GM21825 (cell line): ENCODE data around the gene COL4A1.

Experiments
- ATAC-seq: cut with Tn5 transposase; IDR thresholded peaks from one replicate; pipeline ENCODE4 v1.9.1; 2021; ENCODE audit warnings: mild to moderate bottlenecking, moderate library complexity; ENCODE audit not compliant: unreplicated experiment

COL4A1 gene

DNA sequence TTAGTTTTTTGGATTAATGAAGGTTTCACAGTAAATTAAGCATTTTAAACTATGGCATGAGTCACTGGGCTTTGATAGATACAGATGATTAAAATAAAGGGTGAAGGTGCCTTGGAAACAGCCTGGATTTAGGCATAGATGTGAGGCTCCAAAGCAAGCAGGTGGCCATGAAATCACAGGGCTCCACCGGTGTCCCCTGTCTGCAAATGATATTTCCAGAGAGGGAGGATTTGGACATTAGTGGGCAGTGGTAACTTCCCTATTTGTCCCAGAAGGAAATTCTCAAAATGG lies 127.2 kb downstream of the COL4A1 start:
- no peak for ATAC-seq

DNA sequence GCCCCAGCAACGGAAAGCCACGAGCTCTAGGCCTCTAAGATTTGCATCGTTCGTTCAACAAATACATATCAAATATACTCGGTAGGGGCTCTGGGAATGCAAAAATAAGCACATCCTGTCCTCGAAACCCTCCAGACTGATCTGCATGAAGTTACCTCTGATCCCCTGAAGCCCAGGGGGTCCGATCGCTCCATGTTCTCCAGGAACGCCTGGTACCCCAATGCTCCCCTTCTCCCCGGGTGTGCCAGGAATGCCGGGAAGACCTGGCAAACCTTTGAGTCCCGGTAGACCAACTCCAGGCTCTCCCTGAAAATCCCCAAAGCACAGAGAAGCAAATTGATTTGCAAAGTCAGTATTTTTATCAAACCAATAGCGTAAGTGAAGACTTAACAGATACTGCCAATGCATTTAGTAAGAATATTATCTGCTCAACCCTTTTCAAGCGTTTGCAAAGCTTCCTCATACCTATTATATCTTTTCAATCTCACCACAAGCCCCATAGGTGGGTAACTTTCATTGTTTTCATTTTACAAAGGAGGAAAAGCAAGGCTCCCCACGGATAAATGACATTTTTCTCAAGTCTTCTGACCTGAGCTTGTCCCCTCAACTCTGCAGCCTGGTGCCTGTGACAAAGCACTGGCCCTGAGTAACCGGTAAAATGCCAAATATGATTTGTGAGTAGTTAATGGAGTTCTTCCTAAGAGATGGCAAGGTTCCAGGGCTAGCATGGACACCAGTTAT lies 127.7 kb downstream of the COL4A1 start:
- ATAC-seq, result no peak

DNA sequence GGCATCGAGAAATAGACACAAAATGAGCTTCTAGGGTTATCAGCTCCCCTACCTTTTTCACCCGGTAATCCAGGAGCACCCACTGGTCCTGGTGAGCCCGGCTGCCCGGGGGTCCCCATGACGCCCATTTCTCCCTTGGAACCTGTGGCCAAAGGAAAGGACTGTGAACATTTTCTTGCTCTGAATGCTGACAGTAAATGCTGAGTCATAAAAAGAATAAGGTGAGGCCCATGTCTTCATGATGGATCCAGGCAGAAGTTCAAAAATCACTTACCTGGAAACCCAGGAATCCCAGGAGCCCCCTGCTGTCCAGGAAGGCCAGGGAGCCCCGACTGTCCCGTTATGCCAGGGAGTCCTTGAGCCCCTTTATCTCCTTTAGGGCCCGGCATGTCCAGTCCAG lies 129.2 kb downstream of the COL4A1 start:
- ATAC-seq, result no peak

DNA sequence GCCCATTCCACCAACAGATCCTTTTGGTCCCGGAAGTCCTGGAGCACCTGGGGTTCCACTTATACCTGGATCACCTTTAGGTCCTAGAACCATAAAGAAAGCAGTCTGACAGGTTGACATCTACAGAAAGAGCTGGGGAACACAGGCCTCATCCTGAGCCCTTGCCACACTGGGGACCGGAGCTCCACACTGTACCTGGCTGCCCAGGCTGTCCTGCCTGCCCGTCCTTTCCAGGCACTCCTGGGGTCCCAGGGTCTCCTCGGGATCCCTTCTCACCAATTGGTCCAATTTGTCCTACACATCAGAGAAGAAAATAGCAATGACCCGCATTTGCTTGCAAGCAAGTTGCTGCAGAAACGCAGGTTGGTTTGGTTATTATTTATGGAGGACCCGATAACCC lies 130.5 kb downstream of the COL4A1 start:
- no peak for ATAC-seq

DNA sequence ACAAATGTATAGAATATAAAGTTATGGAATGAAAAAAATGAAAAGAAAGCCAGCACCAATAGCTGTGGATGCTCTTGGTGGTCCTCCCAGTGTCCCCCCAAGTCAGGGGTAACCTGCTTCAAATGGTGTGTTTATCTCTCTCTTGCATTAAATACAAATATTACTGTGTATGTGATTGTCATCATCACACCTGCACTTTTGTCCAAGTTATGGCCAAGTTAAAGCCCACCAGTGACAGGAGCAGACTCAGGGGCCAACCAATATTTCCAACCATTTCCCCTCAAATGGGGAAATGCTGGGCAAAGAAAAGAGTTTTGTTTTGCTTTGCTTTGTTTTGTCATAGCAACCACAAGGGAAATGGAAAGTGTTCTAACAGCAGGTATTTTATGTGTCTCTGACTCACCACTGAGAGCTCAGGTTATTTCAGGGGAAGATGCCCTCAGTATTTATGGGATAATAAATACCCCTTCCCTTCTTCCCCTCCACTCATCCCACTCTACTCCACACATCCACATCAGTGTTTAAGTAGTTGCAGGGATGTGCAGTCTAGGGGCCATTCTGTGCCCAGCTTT lies 133.6 kb downstream of the COL4A1 start:
- no peak for ATAC-seq

DNA sequence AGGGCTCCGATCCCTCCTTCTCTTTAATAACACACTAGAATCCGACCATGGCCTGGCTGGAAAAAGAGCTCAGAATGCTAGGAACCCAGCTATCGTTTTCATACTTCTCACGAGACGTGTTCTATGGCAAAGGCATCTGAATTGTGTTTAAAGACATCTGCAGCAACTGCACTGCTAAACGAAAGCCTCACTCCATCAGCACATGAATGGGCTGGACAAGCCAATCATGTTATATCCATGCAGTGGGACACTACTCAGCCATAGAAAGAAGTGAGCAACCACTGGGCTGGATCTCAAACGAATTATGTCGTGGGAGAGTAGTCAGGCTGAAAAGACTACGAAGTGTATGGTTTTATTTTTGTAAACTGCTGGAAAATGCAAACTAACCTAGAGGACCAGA lies 136.1 kb downstream of the COL4A1 start:
- ATAC-seq, result no peak

DNA sequence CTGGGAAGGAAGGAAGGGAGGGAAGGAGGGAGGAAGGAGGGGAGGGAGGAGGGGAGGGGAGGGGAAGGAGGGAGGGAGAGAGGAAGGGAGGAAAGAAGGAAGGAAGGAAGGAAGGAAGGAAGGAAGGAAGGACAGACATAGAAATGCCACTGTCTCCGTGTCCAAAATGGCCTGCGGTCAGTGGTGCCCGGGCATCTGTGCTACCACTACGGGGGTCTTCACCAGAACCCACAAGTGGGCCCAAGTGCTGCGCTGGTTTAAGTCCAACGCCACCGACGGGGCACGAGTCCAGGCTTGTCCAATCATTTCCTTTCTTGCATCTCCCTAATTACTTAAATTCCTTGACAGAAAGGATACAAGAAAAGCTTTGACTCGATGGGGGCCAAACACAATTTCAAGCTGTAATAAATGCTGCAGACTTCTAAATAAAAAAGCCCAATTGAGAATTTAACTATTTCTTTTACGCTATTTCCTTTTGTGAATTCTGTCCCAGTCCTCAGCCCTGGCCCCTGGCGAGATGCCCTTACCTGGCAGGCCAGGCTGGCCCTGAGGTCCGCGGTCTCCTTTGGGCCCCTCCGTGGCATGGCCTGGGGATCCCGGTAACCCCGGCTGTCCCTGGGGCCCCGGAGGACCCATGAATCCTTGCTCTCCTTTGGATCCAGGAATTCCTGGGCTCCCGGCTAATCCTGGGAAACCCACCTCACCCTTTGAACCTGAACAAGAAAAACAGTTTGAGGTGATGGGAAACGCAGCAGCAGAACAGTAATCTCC lies 136.8 kb downstream of the COL4A1 start:
- no peak for ATAC-seq

DNA sequence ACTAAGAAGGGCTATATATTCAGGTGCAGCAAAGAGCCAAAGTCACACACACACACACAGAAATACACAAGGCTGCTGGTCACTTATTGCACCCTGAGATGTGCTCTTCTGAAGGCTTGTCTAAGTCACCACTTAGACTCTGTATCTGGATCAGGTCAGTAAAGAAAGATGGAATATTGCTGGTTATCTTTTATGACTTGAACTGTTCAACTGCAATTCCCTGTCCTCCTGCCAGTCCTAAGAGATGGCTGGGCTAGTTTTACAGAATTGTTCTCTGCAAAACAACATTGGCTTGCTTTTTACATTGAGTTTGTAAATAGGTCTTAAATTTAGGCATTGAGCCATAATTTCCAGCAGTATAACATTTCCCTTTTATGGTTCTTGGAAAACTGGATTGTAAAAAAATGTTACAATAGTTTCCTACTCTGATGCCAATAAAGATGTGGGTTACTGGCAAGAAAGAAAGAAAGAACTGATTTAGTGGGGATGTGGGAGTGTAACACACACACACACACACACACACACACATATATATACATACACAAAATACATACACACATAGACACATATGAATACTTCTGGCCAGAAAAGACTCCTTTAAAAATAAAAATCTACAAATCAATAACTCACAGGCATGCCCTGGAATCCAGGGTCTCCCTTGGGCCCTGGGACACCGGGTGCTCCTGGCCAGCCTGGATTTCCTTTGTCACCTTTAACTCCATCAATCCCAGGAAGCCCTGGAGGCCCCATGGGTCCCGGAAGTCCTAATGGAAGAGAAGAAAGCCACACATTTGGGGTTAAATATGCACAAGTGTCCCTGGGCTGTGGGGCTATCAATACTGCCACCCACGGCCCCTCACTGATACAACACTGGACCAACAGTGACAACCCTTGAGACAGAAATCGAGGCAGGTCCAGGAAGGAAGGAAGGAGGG lies 137.7 kb downstream of the COL4A1 start:
- no peak for ATAC-seq

DNA sequence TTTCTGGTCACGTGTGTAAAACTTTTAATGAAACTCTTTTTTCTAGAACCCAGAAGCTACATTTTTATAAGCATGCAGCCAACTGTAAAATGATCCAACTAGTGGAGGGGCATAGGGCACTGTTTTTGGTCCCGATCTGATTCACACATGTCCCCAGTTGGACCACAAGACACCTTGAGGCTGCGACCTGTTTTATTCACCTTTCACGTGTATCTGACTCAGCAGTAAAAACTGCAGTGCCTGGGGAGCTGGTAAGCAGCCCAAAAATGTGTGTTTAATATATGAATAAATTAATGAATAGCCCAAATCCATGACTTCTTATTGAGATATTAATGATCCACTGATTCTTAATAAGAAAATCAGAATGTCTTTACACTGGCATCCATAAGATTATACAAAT lies 140.4 kb downstream of the COL4A1 start:
- no peak for ATAC-seq

DNA sequence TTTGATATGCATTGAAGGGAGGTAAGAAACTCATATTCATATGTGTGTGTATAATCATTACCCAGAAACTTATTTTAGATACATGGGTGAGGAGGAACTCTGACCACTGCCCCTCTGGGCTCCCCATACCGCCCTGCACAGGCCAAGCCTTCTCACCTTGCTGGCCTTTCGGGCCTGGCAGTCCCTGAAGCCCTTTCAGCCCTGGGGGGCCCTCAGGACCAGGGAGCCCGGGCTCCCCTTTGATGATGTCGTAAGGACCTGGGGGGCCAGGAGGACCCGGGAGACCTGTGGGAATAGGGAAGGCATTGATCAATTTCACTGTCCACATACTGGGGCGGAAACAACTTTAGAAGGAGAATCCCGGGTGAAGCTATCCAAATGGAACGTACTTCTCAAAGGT lies 142.3 kb downstream of the COL4A1 start:
- ATAC-seq, result no peak

DNA sequence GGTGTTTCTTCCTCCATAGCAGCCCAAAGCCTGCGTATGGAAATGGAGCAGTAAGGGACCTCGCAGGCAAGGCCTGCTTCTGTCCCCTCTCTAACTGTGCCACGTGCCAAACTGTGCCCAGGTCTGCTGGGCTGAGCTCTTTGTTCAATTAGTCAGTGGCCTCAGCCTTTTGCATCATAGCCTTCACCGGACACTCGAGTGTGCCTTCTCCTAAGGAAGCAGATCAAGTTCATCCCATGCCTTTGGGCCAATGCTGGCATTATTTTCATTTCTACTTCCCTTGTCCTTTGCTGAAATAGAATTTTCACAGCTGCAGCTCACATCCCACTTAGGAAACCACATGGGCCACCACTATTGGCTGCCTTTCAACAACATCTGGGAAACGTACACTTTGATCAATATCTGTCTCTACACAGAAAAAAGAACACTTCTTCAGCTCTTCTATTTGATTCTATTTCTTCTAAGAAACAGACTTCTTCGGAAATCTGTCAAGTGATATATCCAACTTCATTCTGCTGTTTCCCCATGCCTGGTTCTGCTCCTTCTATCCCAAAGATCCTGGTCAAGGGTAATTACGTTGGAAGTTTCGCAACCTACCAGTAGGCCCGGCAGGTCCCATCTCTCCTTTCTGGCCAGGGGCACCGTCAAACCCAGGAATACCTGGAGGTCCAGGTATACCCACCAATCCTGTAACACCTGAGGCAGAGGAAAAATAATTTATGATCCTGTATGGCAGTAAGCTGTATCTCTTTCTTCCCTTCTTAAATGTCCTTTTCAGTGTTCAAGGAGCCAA lies 143.9 kb downstream of the COL4A1 start:
- no peak for ATAC-seq

DNA sequence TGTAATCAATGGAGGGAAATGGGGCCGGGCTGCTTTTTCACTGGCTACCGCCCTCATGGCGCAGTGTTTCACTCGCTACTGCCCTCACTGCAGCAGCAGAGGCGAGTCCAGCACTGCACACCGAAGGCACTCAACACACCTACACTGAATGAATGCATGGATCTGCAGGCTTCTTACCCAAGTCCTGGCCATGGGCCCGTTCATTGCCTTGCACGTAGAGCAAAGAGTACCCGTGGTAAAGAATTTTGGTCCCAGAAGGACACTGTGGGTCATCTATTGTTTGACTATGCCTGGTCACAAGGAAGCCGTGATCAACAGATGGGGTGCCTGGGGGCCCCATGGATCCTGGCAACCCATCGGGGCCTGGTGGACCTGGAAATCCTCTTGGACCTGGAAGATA lies 144.9 kb downstream of the COL4A1 start:
- ATAC-seq, result no peak

DNA sequence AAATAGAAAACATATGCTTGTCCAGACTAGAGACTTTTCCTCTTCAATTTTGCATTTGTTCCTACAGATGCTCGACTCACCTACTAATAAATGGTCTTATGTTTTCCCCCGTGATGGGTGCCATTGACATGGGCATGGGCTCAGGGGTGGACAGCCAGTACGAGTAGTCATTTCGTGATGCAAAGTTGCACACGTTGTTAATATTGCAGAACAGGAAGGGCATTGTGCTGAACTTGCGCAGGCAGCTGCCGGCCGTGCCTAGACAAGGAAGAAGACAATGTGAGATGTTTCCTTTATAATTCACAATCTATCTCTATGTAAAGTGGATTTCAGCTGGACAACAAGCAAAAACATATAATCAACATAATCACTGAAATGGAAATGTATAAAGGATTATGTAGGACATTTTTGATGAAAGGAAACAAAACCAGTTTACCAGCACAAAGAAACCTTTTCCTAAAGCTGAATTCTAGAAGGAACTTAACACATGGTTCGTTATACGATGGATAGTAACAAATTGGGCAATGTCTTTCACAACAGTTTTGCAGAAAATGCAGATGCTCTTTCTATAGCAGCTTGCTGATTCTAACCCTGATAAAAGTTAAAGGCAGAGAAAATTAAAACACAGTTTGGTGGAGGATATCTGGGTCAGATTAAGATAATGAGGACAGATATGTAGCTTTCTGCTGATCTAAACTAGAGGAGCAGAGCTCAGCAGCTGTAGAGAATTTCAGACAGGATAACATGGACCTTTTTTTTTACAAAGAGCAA lies 145.7 kb downstream of the COL4A1 start:
- ATAC-seq, result no peak

DNA sequence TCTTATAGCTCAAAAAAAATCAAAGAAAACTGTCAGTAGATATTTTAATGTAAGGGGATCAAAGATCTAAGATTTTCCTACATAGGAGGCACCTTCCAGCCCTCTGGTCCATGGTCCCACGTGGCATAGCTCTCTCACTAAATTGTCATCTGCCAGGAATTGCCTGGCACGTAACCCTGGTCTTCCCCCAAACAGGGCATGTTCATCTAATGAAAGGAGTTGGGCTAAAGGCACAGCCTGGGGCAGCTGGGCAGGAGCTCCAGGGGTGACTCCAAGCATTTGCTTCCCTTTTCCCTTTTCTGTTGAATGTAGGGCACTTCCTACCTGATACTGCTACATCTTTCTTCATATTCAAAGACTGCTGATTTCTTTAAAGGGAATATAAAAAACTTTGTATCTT lies 148.7 kb downstream of the COL4A1 start:
- no peak for ATAC-seq

DNA sequence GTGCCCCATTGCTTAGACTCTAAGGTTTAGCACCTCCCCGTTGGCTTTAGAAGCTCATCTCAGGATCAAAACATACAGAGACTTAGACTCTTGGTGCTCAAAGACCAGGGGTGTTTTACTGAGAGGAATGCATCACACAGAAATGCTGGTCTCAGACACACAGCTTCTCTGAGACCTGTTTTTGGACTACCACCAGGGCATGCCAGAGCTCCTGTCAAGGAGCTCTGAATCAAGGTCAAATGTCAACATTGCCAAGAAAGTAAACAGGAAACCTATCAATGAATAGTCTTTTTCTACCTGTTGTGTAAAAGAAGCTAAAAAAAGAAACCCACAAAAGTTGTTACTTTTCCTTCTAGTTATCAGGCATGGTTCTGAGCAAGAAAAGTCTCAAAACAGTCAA lies 149.2 kb downstream of the COL4A1 start:
- no peak for ATAC-seq

DNA sequence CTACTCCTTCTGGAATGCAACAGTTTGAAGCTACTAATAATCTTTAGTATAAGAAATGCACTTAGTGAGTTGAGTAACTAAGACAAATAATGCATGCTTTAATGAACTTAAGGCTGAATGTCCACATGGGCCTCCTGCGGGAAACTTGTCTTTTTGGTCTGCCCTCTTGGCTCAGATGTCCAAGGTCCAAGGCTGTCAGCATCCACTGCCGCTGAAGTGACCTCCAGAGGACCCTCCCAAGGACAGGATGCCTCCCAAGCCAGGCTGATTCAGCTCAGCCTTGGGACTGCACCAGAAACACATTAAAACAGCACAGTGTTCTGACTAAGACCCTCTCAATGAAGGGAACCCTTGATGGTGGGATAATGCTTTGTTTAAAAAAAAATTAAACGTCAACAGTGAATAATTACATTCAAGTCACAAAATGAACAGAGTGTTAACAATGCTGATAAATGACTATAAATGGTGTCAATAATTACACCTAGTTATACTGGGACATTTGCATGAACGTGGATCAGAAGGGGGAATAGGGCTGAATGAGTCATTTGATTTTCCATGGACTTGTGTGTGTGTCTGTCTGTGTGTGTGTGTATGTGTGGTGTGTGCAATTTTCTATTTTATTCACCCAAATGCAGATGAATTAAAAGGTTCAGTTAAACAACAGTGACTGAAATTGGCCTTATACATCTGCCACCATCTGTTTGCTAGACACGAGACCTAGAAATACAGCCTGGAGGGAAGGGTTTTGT lies 150.5 kb downstream of the COL4A1 start:
- no peak for ATAC-seq

DNA sequence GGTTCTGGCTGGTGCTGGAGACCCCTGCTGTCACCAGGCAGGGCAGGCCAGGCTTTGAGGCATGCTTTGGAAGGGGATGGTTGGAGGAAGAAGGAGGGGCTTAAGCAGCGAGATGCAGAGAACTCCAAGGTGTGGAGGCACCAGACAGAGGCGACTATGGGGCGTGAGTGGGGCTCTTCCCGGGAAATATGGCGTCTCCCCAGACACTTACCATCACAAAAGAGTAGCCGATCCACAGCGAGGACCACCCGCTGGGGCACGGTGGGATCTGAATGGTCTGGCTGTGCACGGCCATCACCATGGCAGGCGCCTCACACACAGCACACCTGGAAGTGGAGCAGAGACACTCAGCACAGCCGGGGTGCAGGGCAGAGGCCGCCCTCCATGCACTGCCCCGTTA lies 151.9 kb downstream of the COL4A1 start:
- ATAC-seq, result no peak

DNA sequence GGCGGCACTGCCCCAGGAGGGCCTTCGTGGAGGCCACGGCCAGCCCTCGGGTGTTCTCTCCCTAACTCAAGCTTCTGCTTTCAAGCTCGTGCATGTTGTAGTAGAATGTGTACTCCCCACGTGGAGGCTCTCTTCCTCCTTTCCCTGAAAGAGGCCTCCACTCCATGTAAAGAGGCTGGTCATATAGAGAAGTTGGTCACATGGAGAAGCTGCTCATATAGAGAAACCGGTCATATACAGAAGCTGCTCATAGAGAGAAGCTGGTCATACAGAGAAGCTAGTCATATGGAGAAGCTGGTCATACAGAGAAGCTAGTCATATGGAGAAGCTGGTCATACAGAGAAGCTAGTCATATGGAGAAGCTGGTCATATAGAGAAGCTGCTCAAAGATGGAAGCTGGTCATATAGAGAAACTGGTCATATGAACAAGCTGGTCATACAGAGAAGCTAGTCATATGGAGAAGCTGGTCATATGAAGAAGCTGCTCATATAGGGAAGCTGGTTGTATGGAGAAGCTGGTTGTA lies 152.5 kb downstream of the COL4A1 start:
- ATAC-seq, result no peak

DNA sequence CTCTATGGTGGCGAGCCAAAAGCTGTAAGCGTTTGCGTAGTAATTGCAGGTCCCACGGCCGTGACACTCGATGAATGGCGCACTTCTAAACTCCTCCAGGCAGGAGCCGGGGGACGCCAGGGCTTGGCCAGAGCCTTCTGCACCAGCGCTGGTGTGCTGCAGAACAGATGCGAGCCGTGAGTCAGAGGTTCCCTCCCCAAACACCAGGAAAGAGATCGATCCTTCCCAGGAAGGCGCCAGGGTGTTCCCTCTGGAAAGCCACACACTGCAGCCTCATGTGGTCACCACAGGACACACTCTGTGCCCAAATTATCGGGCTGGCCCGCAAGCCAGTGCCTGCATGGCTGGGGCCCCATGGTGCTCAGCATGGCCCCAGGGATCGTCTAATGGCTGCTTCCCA lies 154.6 kb downstream of the COL4A1 start:
- no peak for ATAC-seq
